Measurements from ENCODE around the gene ROBO2.

Gene ROBO2

GRCh38 chr3:77288348-77288747 lies 248.4 kb downstream of the ROBO2 start:
- H2AFZ ChIP-seq (ENCODE audit: low read length, unreplicated experiment): no peak overlapping the region
- no peaks in the 10 kb centered on the region for H3K79me2 ChIP-seq (ENCODE audit: control insufficient read depth, insufficient read depth, low read length, unreplicated experiment)

GRCh38 chr3:77296527-77296926 lies 256.6 kb downstream of the ROBO2 start:
- Histone ChIP-seq H3K36me3 (ENCODE audit: insufficient read depth, low read length) (no peaks in the 10 kb centered on the region), H2AFZ (ENCODE audit: low read length, unreplicated experiment) (no peak overlapping the region), H3K27me3 (ENCODE audit: insufficient read depth, low read length) (no peaks in the 10 kb centered on the region), H3K4me3 (ENCODE audit: low read depth, low read length) (no peak overlapping the region), H3K4me1 (ENCODE audit: control insufficient read depth, insufficient read depth, low read length, unreplicated experiment) (no peaks in the 10 kb centered on the region), H3K27ac (ENCODE audit: low read depth, low read length) (no peak overlapping the region), H3K79me2 (ENCODE audit: control insufficient read depth, insufficient read depth, low read length, unreplicated experiment) (no peaks in the 10 kb centered on the region)

More at GRCh38 chr3:77288348-77288747, 248.4 kb downstream of the ROBO2 start:
- Histone ChIP-seq H3K27ac (ENCODE audit: low read depth, low read length) (no peak overlapping the region), H3K27me3 (ENCODE audit: insufficient read depth, low read length) (no peaks in the 10 kb centered on the region), H3K36me3 (ENCODE audit: insufficient read depth, low read length) (no peaks in the 10 kb centered on the region), H3K4me3 (ENCODE audit: low read depth, low read length) (no peak overlapping the region), H3K4me1 (ENCODE audit: control insufficient read depth, insufficient read depth, low read length, unreplicated experiment) (no peaks in the 10 kb centered on the region)

GRCh38 chr3:77298417-77298816 lies 258.5 kb downstream of the ROBO2 start:
- H3K27ac ChIP-seq (ENCODE audit: low read depth, low read length): no peak overlapping the region
- no peak overlapping the region for H2AFZ ChIP-seq (ENCODE audit: low read length, unreplicated experiment)

GRCh38 chr3:77303955-77304699 lies 264.2 kb downstream of the ROBO2 start:
- Histone ChIP-seq H3K4me1 (ENCODE audit: control insufficient read depth, insufficient read depth, low read length, unreplicated experiment) (no peaks in the 10 kb centered on the region), H3K4me3 (ENCODE audit: low read depth, low read length) (no peak overlapping the region), H3K27me3 (ENCODE audit: insufficient read depth, low read length) (no peaks in the 10 kb centered on the region), H2AFZ (ENCODE audit: low read length, unreplicated experiment) (no peak overlapping the region), H3K36me3 (ENCODE audit: insufficient read depth, low read length) (no peaks in the 10 kb centered on the region), H3K79me2 (ENCODE audit: control insufficient read depth, insufficient read depth, low read length, unreplicated experiment) (no peaks in the 10 kb centered on the region), H3K27ac (ENCODE audit: low read depth, low read length) (no peak overlapping the region)

More at GRCh38 chr3:77298417-77298816, 258.5 kb downstream of the ROBO2 start:
- no peak overlapping the region for H3K4me3 ChIP-seq (ENCODE audit: low read depth, low read length)
- no peaks in the 10 kb centered on the region for H3K79me2 ChIP-seq (ENCODE audit: control insufficient read depth, insufficient read depth, low read length, unreplicated experiment)
- H3K36me3 ChIP-seq (ENCODE audit: insufficient read depth, low read length): no peaks in the 10 kb centered on the region
- no peaks in the 10 kb centered on the region for H3K27me3 ChIP-seq (ENCODE audit: insufficient read depth, low read length)
- no peaks in the 10 kb centered on the region for H3K4me1 ChIP-seq (ENCODE audit: control insufficient read depth, insufficient read depth, low read length, unreplicated experiment)

- Histone ChIP-seq H3K27ac (ENCODE audit: low read depth, low read length) (no peak overlapping the region), H3K36me3 (ENCODE audit: insufficient read depth, low read length) (no peaks in the 10 kb centered on the region), H3K27me3 (ENCODE audit: insufficient read depth, low read length) (no peaks in the 10 kb centered on the region)
These were observed 264.8 kb downstream of the ROBO2 start for GRCh38 chr3:77304700-77305021.

GRCh38 chr3:77309460-77309859 lies 269.6 kb downstream of the ROBO2 start:
- no peak overlapping the region for H3K27ac ChIP-seq (ENCODE audit: low read depth, low read length)
- H3K27me3 ChIP-seq (ENCODE audit: insufficient read depth, low read length): no peaks in the 10 kb centered on the region
- no peaks in the 10 kb centered on the region for H3K36me3 ChIP-seq (ENCODE audit: insufficient read depth, low read length)
- H2AFZ ChIP-seq (ENCODE audit: low read length, unreplicated experiment): no peak overlapping the region
- no peak overlapping the region for H3K4me3 ChIP-seq (ENCODE audit: low read depth, low read length)
- H3K79me2 ChIP-seq (ENCODE audit: control insufficient read depth, insufficient read depth, low read length, unreplicated experiment): no peaks in the 10 kb centered on the region
- no peaks in the 10 kb centered on the region for H3K4me1 ChIP-seq (ENCODE audit: control insufficient read depth, insufficient read depth, low read length, unreplicated experiment)

More at GRCh38 chr3:77304700-77305021, 264.8 kb downstream of the ROBO2 start:
- Histone ChIP-seq H3K79me2 (ENCODE audit: control insufficient read depth, insufficient read depth, low read length, unreplicated experiment) (no peaks in the 10 kb centered on the region), H3K4me1 (ENCODE audit: control insufficient read depth, insufficient read depth, low read length, unreplicated experiment) (no peaks in the 10 kb centered on the region), H3K4me3 (ENCODE audit: low read depth, low read length) (no peak overlapping the region), H2AFZ (ENCODE audit: low read length, unreplicated experiment) (no peak overlapping the region)

- no peak overlapping the region for H3K27ac ChIP-seq (ENCODE audit: low read depth, low read length)
- no peaks in the 10 kb centered on the region for H3K4me1 ChIP-seq (ENCODE audit: control insufficient read depth, insufficient read depth, low read length, unreplicated experiment)
- no peaks in the 10 kb centered on the region for H3K36me3 ChIP-seq (ENCODE audit: insufficient read depth, low read length)
- no peaks in the 10 kb centered on the region for H3K27me3 ChIP-seq (ENCODE audit: insufficient read depth, low read length)
- no peaks in the 10 kb centered on the region for H3K79me2 ChIP-seq (ENCODE audit: control insufficient read depth, insufficient read depth, low read length, unreplicated experiment)
- no peak overlapping the region for H3K4me3 ChIP-seq (ENCODE audit: low read depth, low read length)
- H2AFZ ChIP-seq (ENCODE audit: low read length, unreplicated experiment): no peak overlapping the region
These were observed 273.9 kb downstream of the ROBO2 start for GRCh38 chr3:77313843-77314242.

GRCh38 chr3:77319711-77320110 lies 279.8 kb downstream of the ROBO2 start:
- Histone ChIP-seq H3K36me3 (ENCODE audit: insufficient read depth, low read length) (no peaks in the 10 kb centered on the region), H3K27me3 (ENCODE audit: insufficient read depth, low read length) (no peaks in the 10 kb centered on the region), H3K4me1 (ENCODE audit: control insufficient read depth, insufficient read depth, low read length, unreplicated experiment) (peaks cover 3% of the 10 kb centered on the region), H3K4me3 (ENCODE audit: low read depth, low read length) (no peak overlapping the region), H3K27ac (ENCODE audit: low read depth, low read length) (no peak overlapping the region), H3K79me2 (ENCODE audit: control insufficient read depth, insufficient read depth, low read length, unreplicated experiment) (no peaks in the 10 kb centered on the region), H2AFZ (ENCODE audit: low read length, unreplicated experiment) (no peak overlapping the region)

GRCh38 chr3:77320514-77320913 lies 280.6 kb downstream of the ROBO2 start:
- Histone ChIP-seq H3K4me3 (ENCODE audit: low read depth, low read length) (no peak overlapping the region), H2AFZ (ENCODE audit: low read length, unreplicated experiment) (no peak overlapping the region), H3K4me1 (ENCODE audit: control insufficient read depth, insufficient read depth, low read length, unreplicated experiment) (peaks cover 3% of the 10 kb centered on the region), H3K27me3 (ENCODE audit: insufficient read depth, low read length) (no peaks in the 10 kb centered on the region), H3K27ac (ENCODE audit: low read depth, low read length) (no peak overlapping the region), H3K79me2 (ENCODE audit: control insufficient read depth, insufficient read depth, low read length, unreplicated experiment) (no peaks in the 10 kb centered on the region), H3K36me3 (ENCODE audit: insufficient read depth, low read length) (no peaks in the 10 kb centered on the region)

GRCh38 chr3:77321646-77322045 lies 281.7 kb downstream of the ROBO2 start:
- Histone ChIP-seq H3K36me3 (ENCODE audit: insufficient read depth, low read length) (no peaks in the 10 kb centered on the region), H2AFZ (ENCODE audit: low read length, unreplicated experiment) (no peak overlapping the region), H3K4me3 (ENCODE audit: low read depth, low read length) (no peak overlapping the region), H3K79me2 (ENCODE audit: control insufficient read depth, insufficient read depth, low read length, unreplicated experiment) (no peaks in the 10 kb centered on the region), H3K27ac (ENCODE audit: low read depth, low read length) (no peak overlapping the region), H3K27me3 (ENCODE audit: insufficient read depth, low read length) (no peaks in the 10 kb centered on the region), H3K4me1 (ENCODE audit: control insufficient read depth, insufficient read depth, low read length, unreplicated experiment) (peaks cover 3% of the 10 kb centered on the region)

GRCh38 chr3:77323626-77324025 lies 283.7 kb downstream of the ROBO2 start:
- Histone ChIP-seq H3K27me3 (ENCODE audit: insufficient read depth, low read length) (no peaks in the 10 kb centered on the region), H3K79me2 (ENCODE audit: control insufficient read depth, insufficient read depth, low read length, unreplicated experiment) (no peaks in the 10 kb centered on the region), H3K4me3 (ENCODE audit: low read depth, low read length) (no peak overlapping the region), H3K27ac (ENCODE audit: low read depth, low read length) (no peak overlapping the region), H3K4me1 (ENCODE audit: control insufficient read depth, insufficient read depth, low read length, unreplicated experiment) (peaks cover 3% of the 10 kb centered on the region), H3K36me3 (ENCODE audit: insufficient read depth, low read length) (no peaks in the 10 kb centered on the region), H2AFZ (ENCODE audit: low read length, unreplicated experiment) (no peak overlapping the region)

Measured in ACC112 (cell line).